ENCODE results near the gene PLEKHH1.
A peak's percentile ranks its signal among the peaks of the same experiment; 100 is the strongest.

PLEKHH1 gene

DNA sequence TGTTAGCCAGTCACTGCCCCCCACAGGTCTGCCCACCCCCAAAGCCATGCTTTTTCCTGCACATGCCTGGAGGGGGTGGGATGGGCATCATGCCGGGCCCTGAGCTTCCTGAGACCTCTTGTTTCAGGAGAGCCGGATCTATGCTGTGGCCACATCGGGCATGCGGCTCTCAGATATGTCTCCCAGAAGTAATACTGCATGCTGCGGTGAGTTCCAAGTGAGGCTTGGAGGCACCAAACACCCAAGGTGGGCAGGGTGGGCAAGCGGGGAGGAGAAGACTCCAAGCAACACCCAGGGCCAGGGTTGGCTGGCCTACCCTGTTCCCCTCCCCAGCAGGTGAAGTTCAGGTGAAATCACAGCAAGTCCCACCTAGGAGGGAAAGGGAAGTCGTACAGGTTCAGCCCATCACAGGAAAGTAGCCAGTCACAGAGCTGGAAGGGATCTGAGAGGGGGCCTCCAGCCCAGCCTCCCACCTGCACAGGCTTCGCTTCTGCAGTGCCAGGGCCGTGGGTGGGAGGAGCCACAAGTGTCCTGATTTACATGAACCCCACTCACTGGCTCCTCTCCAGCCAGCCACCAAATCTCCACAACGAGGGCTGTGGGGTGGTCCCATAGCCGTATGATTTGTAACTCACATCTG, 36.0 kb downstream of the PLEKHH1 start:
- no peak for DNase-seq

GRCh38 chr14:67569651-67570290, 36.7 kb downstream of the PLEKHH1 start:
- no peak for DNase-seq

DNA sequence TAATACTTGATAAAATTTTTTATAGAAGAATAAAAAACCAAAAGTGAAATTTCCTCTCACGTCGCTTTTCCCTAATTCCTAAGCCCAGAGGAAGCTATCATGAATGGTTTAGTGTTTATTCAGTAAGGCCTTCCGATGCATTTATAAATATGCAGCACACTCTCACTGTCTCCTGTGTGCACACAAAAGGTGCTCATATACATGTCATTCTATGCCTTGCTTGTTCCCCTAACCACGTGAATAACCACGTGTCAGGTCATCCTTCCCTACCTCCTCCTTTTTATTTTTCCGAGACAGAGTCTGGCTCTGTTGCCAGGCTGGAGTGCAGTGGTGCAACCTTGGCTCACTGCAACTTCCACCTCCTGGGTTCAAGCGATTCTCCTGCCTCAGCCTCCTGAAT, 37.4 kb downstream of the PLEKHH1 start:
- DNase-seq, result no peak

DNA sequence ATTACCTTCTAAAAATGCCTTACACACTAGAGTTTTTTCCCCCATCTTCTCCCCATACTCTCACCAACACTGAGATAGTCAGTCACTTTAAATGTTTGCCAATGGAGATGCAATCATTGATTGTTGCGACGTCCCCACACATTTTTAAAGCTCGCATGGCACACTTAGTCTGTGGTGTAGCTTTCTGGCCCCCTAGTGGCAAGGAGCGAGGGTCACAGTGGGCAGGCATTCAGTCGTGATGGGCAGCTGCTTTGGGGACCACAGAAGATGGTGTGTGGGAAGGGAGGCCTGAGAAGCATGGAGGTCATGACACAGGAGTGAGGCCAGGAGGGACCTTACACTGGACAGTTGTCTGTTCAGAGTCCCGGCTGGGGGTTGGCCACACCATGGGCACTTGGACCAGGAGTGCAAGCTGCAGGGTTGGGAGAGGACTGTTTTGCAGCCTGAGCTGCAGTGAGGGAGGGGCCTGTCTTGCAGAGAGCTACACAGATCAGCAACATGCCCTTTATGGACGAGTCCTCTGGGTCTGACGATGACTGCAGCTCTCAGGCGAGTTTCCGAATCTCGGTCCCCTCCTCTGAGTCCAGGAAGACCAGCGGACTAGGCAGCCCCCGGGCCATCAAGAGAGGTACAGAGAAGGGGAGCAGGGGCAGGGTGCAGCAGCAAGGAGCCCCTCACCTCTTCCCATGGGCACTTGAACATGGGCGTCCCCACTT, 38.3 kb downstream of the PLEKHH1 start:
- DNase-seq, result peak; percentile 50

GRCh38 chr14:67571991-67572323, 38.9 kb downstream of the PLEKHH1 start:
- no peak for DNase-seq

- DNase-seq, result no peak
These were observed 39.5 kb downstream of the PLEKHH1 start for GRCh38 chr14:67572608-67573007.

DNA sequence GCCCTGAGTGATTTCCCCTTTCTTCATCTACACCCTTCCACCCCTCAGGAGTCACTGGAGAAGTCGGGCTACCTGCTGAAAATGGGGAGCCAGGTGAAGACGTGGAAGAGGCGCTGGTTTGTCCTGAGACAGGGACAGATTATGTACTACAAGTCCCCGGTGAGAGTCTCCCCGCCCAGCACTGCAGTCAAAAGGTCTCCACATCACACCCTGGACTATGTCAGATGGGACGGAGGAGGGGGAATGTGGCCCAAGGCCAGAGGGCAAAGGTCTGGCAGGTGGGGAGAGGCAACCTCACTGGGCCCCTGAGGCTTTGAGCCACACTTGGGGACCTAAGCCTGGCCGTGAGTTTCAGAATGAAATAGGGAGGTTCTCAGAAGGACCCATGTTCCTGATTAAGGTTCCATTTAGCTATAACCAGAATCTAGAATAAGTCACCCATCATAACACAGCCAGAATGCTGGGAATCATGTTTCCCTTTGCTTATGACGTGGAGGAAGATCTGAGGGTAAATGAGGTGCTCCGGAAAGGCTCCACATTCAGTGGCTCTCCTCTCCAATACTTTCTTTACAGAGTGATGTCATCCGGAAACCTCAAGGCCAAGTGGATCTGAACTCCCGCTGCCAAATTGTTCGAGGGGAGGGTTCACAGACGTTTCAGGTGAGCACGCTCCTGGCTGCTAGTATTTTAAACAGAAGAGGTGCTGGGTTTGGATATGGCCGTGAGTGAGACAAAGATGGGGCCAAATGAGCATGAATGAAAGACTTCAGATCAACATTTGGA, 40.3 kb downstream of the PLEKHH1 start:
- no peak for DNase-seq

DNA sequence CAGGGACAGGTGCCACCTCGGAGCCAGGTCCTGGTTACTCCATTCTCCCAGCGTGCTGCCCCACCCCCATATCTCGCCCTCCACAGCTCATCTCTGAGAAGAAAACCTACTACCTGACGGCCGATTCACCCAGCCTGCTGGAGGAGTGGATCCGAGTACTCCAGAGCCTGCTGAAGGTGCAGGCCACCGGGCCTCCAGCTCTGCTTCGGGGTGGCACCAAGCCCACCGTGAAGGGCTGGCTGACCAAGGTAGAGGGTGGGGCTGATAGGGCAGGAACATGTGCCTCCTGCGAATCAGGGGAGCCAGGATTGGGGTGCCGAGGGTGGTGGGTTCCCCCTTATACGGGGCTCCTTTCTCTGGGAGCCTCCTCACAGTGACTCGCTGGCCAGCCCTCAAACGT, 41.1 kb downstream of the PLEKHH1 start:
- no peak for DNase-seq

GRCh38 chr14:67574806-67575205, 41.7 kb downstream of the PLEKHH1 start:
- DNase-seq, result no peak

DNA sequence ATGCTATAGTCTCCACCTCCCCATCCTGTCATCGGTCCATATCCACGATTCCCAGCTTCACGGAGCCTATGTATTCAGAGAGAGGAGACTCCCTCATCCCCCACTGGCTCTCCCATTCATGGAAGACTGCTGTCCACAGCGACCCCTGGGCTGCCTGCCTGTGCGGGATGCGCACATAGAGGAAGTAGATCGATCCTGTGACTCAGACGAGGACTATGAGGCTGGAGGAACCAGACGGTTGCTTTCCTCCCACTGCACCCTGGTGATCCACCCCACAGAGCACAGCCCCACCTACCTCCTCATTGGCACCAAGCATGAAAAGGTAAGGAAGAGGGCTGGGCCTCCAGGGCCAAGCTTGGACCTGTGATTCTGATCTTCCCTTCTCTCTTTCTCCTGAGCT, 42.6 kb downstream of the PLEKHH1 start:
- no peak for DNase-seq

- no peak for DNase-seq
These were observed 43.3 kb downstream of the PLEKHH1 start for GRCh38 chr14:67576216-67576955.

DNA sequence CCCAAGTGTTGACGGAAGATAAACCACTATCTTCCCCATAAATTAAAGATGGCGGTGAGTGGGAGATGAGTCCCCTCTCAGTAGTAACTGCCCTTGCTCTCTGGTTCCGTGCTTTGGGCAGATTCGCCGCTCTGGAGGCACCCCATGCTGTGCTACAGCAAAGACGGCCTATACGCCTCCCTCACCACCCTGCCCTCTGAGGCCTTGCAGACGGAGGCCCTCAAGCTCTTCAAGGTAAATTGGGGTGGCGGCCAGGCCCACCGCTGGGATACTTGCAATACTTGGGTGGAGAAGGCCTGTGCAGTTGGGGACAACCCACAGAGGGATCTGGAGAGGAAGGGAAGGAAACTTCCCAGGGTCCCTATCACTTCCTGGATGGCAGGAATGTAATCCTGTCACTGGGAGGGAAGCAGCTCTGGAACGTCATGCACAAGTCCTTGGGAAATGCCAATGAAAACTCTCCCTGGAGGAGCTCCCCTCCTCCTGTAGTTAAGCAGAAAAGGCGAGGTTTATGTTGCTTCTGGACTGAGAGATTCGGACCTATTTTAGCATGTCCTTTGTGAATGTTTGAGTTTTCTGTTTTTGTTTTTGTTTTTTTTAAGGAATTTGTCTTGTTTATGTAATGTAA, 44.2 kb downstream of the PLEKHH1 start:
- DNase-seq, result no peak

DNA sequence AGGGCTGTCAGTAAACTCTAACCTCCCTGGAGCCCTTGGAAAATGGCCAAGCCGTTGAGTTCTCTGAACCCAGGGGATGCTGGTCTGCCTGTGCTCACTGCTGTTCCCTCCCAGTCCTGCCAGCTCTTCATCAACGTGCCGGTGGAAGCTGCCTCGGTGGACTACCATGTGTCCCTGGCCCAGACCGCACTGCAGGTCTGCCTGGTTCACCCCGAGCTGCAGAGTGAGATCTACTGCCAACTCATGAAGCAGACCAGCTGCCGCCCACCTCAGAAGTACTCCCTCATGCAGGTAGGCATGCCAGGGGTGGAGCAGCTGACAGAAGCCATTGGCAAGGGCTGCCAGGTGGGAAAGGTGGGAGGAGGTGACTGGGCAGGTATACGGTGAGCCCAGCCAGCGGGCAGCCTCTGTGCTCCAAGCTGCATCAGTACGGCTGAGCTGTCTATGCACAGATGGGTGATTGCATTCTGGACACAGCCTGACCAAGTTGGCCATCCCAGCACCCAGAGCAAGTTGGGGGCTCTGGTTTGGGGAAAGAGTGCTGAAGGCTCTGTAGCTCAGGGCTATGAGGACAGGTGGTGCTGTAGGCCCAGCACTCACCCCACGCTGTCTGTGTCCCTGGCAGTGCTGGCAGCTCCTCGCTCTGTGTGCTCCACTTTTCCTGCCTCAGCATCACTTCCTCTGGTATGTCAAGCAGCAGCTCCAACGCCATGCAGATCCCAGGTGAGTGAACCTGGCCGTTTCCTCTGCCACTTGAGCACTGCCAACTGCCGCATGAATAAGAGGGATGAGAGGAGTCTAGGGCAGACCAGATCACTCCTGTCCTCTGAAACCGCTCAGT, 45.0 kb downstream of the PLEKHH1 start:
- no peak for DNase-seq

- DNase-seq, result no peak
These were observed 46.0 kb downstream of the PLEKHH1 start for GRCh38 chr14:67579040-67579439.

DNA sequence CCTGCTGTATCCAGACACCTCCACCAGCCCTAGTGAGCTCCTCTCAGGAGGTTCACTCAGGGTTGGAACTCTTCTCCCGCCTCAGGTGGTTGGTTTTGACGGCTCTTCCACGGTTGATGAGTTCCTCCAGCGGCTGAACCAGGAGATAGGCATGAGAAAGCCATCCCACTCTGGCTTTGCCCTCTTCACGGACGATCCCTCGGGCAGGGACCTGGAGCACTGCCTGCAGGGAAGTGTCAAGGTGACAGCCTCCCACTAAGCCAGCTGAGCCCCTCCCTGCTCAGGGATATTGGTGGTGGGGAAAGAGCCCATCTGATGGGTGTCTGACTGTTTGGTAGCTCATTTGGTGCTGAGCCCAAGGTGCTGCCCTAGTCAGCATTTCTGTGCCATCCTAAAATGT, 46.5 kb downstream of the PLEKHH1 start:
- DNase-seq, result no peak

GRCh38 chr14:67580336-67581171, 47.5 kb downstream of the PLEKHH1 start:
- no peak for DNase-seq

DNA sequence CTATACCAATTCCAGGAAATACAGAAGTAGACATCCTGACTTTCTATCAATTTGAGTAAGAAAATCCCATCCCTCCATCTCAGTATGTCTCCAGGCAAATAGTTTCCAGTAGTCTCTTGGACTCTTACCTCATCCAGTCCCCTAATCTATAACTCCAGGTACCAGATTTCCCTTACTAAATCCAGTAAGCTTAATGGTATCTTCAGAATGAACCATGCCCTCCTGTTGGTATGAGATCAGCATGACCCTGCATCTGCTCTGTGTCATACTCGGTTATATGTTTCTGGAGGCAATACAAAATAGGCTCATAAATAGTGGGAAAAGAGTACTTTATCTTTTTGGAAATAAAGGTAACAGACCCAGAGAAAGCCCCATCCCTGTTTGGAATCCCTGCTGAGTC, 48.6 kb downstream of the PLEKHH1 start:
- no peak for DNase-seq

DNA sequence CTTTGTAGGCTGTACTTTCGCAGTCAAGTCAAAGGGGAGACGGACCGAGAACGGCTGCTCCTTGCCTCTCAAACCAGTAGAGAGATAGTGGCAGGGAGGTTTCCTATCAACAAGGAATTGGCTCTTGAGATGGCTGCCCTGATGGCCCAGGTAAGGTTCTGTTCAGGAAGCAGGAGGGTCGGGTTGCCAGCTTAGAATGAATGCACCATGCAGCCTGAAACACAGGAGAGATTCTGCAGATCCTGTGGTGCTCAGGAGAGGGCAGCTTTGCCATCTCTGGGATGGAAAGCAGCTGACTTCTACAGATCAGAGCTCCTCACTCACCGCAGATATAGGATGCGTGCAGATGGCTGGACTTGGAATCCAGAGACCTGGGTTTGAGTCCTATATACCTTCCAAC, 49.0 kb downstream of the PLEKHH1 start:
- no peak for DNase-seq

GRCh38 chr14:67583711-67584644, 50.9 kb downstream of the PLEKHH1 start:
- DNase-seq, result peak; percentile 36
